Spleen (tissue), 13 donors: Measurements from ENCODE around the gene DRGX. TPM values are rescaled to one million over a fixed set of nuclear protein-coding genes. Genes with fewer than 3 reads are reported as not detected.

Experiments
- DNase-seq: peaks from one replicate; pipeline ENCODE4 v3.0.0-alpha.2; 2020
- H3K27ac ChIP-seq, 8 donors: fragments of 200-600 bp; sonication (generic) in 7 of 8; 1 replicate in 4 of 8; 2 replicates in 4 of 8; pipeline versions ENCODE4 v1.5.0 to v1.8.0; 2016 to 2021; ENCODE audit warnings: inconsistent platforms in 4 of 8, mild to moderate bottlenecking in 4 of 8, moderate library complexity in 1 of 8
- H3K27me3 ChIP-seq, 7 donors: fragments of 200-600 bp; sonication (generic) in 6 of 7; replicated peaks in 1 of 7; 1 replicate in 4 of 7; 2 replicates in 3 of 7; pipeline versions ENCODE4 v1.5.0 to v1.8.0; 2016 to 2021; ENCODE audit warnings: inconsistent platforms in 3 of 7, mild to moderate bottlenecking in 1 of 7
- H3K36me3 ChIP-seq, 6 donors: fragments of 200-600 bp; sonication (generic) in 5 of 6; 1 replicate in 4 of 6; 2 replicates in 2 of 6; pipeline versions ENCODE4 v1.5.0 to v1.8.0; 2016 to 2021; ENCODE audit warnings: inconsistent platforms in 2 of 6
- H3K4me1 ChIP-seq, 6 donors: fragments of 200-600 bp; sonication (generic) in 5 of 6; 1 replicate in 3 of 6; 2 replicates in 3 of 6; pipeline versions ENCODE4 v1.5.0 to v1.8.0; 2016 to 2021; ENCODE audit warnings: inconsistent platforms in 3 of 6
- H3K4me3 ChIP-seq, 8 donors: fragments of 200-600 bp; sonication (generic) in 7 of 8; 1 replicate in 4 of 8; 2 replicates in 4 of 8; pipeline versions ENCODE4 v1.5.0 to v1.8.0; 2016 to 2021; ENCODE audit warnings: inconsistent platforms in 4 of 8, mild to moderate bottlenecking in 4 of 8, moderate library complexity in 2 of 8
- H3K9me3 ChIP-seq, 8 donors: fragments of 200-600 bp; sonication (generic) in 7 of 8; 1 replicate in 4 of 8; 2 replicates in 4 of 8; pipeline versions ENCODE4 v1.5.0 to v1.8.0; 2016 to 2021; ENCODE audit warnings: inconsistent platforms in 4 of 8
- POLR2A ChIP-seq, 3 donors: fragments of 450-650 bp; IDR thresholded peaks; one replicate each; pipeline ENCODE4 v1.5.1; 2017; ENCODE audit warnings: antibody characterized with exemption in 3 of 3, mild to moderate bottlenecking in 1 of 3
- POLR2AphosphoS5 ChIP-seq, 3 donors: sonication (generic); formaldehyde crosslinking; IDR thresholded peaks; one replicate each; pipeline ENCODE4 v1.5.1; 2017; ENCODE audit warnings: antibody characterized with exemption in 3 of 3
- WGBS, 5 donors: extraction: QIAGEN DNeasy Blood & Tissue Kit in 3 of 5; methylation state at CpG; one replicate each; pipeline versions ENCODE4 v1.1.5 to v1.1.7; 2013 to 2018; 5-methylcytosine and 5-hydroxymethylcytosine counted together
- intact Hi-C: fragments of 100-400 bp; cut with DNase I; formaldehyde crosslinking; loops from one replicate; pipeline ENCODE4 v1.15.0; 2023; ENCODE audit warnings: low total_unique reads
- long read RNA-seq, 2 donors: transcript quantifications; one replicate each; lab custom pipeline, GENCODE V29; 2026
- polyA plus RNA-seq, 3 donors: library from polyadenylated mRNA; stranded (reverse); fragments of 200-250 nt; gene quantifications; one replicate each; pipeline ENCODE4 v1.2.1, GENCODE V29; 2013
- total RNA-seq, 7 donors: library from RNA; depleted of rRNA in 3 of 7; stranded (reverse); fragments of >200 nt in 3 of 7; fragmentation: NEBNext Ultra II Directional in 4 of 7; extraction: Animal tissue kit (Norgen Biotek cat#: 25700) in 4 of 7; gene quantifications; one replicate each; pipeline versions ENCODE4 v1.1.0 to v1.2.1, GENCODE V29; 2016 to 2021
- TF ChIP-seq, protein P1 (sequence below), 11 experiments: fragments of 200-600 bp in 7 of 11; fragments of 450-650 bp in 4 of 11; sonication (generic) in 4 of 11; IDR thresholded peaks in 8 of 11; conservative IDR thresholded peaks in 3 of 11; 1 replicate in 7 of 11; 2 replicates in 4 of 11; pipeline versions ENCODE4 v1.4.0 to v1.8.0; 2016 to 2021; ENCODE audit warnings: antibody characterized with exemption in 11 of 11, inconsistent platforms in 4 of 11, mild to moderate bottlenecking in 1 of 11
- donor health status: healthy with polysubstance abuse.
- donor health status: DM: no; HTN: no; CAD: no; lungs with moderate emphysema.
- donor health status: DM: no; HTN: no; CAD: no.
- donor health status: Bipolar disorder and iron deficiency.
- donor health status: healthy.
- donor health status: DM: no; HTN: no; CAD: no.
- donor health status: DM: yes; HTN: yes; CAD: no.

Gene DRGX
- total RNA-seq (not detected), polyA plus RNA-seq (under 1 TPM in 2 of 3 donors, not detected in 1; 0.03 to 0.11 TPM)
- long read RNA-seq, donor 1, result 0 reads
- long read RNA-seq, donor 2, result 0 reads

GRCh38 chr10:49395741-49396665 lies at the start of gene DRGX:
DRGX (minus strand) TSS chr10:49396089; CDS start chr10:49395440, 649 bp downstream.
- no peak for DNase-seq
- intact Hi-C loops, result no loop called here
- TF ChIP-seq, protein P1, sequence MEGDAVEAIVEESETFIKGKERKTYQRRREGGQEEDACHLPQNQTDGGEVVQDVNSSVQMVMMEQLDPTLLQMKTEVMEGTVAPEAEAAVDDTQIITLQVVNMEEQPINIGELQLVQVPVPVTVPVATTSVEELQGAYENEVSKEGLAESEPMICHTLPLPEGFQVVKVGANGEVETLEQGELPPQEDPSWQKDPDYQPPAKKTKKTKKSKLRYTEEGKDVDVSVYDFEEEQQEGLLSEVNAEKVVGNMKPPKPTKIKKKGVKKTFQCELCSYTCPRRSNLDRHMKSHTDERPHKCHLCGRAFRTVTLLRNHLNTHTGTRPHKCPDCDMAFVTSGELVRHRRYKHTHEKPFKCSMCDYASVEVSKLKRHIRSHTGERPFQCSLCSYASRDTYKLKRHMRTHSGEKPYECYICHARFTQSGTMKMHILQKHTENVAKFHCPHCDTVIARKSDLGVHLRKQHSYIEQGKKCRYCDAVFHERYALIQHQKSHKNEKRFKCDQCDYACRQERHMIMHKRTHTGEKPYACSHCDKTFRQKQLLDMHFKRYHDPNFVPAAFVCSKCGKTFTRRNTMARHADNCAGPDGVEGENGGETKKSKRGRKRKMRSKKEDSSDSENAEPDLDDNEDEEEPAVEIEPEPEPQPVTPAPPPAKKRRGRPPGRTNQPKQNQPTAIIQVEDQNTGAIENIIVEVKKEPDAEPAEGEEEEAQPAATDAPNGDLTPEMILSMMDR (IDR thresholded peaks at IDR 0.05 in 8 of 11, conservative IDR thresholded peaks at IDR 0.05 in 3 of 11), result no peak
- WGBS, 5 donors, result 5 to 15% (median 6%) methylated on average over 31 to 63 of the region's 63 CpGs
- Histone ChIP-seq H3K4me1 (peaks cover 16 to 41% (median 31%) of the 10 kb centered on the region in 6 donors), H3K9me3 (no peaks in the 10 kb centered on the region), H3K36me3 (no peaks in the 10 kb centered on the region), H3K27me3 (peaks cover 16 to 99% (median 86%) of the 10 kb centered on the region in 7 donors), H3K4me3 (peak within 1 kb of the TSS in 2 of 8 donors; percentile 7 to 30), H3K27ac (no peak within 1 kb of the TSS)

DNA sequence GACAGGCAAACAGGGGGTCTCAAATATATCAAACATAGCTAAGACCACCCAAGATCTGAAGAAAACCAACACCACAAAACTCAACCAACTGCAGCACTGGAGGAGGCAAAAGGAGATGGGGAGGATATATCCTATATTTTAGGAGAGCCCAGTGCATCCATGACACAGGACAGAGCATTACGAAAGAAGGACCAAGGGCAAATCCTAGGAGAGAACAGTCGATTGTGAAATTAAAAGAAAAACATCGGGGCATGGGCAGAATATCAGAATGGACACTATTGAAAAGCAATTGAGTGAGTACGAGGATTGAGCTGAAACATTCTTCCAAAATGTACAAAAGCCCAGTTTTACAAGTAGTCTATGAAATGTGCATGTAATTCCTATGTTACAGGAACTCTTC lies 48.5 kb upstream of the DRGX start:
- H3K9me3 ChIP-seq, result peaks cover 0 to 20% (median 17%) of the 10 kb centered on the region in 8 donors
- no peak overlapping the region for H3K4me3 ChIP-seq
- intact Hi-C loops, result no loop called here
- DNase-seq, result no peak
- WGBS, 5 donors, result 86 to 97% (median 91%) methylated on average over 4 of the region's 4 CpGs
- H3K27me3 ChIP-seq, result no peaks in the 10 kb centered on the region
- no peak overlapping the region for H3K27ac ChIP-seq
- H3K36me3 ChIP-seq, result peaks cover 0 to 8% (median 0%) of the 10 kb centered on the region in 6 donors
- no peak for TF ChIP-seq POLR2A (IDR thresholded peaks at IDR 0.05)
- TF ChIP-seq, protein P1 (IDR thresholded peaks at IDR 0.05 in 8 of 11, conservative IDR thresholded peaks at IDR 0.05 in 3 of 11), result no peak
- no peak for TF ChIP-seq POLR2AphosphoS5 (IDR thresholded peaks at IDR 0.05)
- H3K4me1 ChIP-seq, result peaks cover 0 to 15% (median 3%) of the 10 kb centered on the region in 6 donors

DNA sequence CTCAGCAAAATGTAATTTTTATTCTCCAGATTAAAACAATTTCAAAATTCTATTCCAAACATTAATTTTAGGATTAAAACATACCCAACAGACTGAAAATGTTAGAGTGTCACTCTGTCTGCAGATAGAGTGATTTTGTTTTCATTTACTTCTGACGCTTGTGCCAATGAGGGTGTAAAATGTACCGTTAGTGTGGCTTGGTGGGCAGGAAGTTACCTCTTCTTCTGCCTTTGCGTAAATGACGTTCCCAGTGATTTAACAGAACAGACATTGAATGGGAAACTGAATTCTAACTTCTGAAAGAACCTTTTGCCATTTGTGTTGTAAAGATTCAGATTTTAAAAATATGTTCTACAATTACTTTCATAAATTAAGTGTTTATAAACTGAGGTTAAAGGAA lies 47.0 kb upstream of the DRGX start:
- H3K4me1 ChIP-seq, result peaks cover 0 to 15% (median 3%) of the 10 kb centered on the region in 6 donors
- intact Hi-C loops, result no loop called here
- H3K27ac ChIP-seq, result no peak overlapping the region
- no peak overlapping the region for H3K4me3 ChIP-seq
- WGBS, 5 donors, result 32 to 55% (median 40%) methylated on average over 4 of the region's 4 CpGs
- H3K27me3 ChIP-seq, result no peaks in the 10 kb centered on the region
- no peak for DNase-seq
- H3K9me3 ChIP-seq, result peaks cover 0 to 5% (median 2%) of the 10 kb centered on the region in 8 donors
- peaks cover 0 to 8% (median 0%) of the 10 kb centered on the region in 6 donors for H3K36me3 ChIP-seq
- TF ChIP-seq POLR2A (IDR thresholded peaks at IDR 0.05) (no peak), POLR2AphosphoS5 (IDR thresholded peaks at IDR 0.05) (no peak)
- TF ChIP-seq, protein P1 (IDR thresholded peaks at IDR 0.05 in 8 of 11, conservative IDR thresholded peaks at IDR 0.05 in 3 of 11), result no peak
